A549 (cell line): ENCODE data around the gene ANKRD24. TPM values are rescaled to one million over a fixed set of nuclear protein-coding genes. Genes with fewer than 3 reads are reported as not detected.
"Not testable (repeated sequence)": the region's sequence is repeated elsewhere in the genome, so short reads cannot be mapped to it uniquely, and the experiment has no call there.

Experiments
- ATAC-seq, 2 experiments: fragments of 200-7000 bp in 1 of 2; fragments of >200 bp in 1 of 2; cut with Nextera tagmentation in 1 of 2; cut with Tn5 transposase in 1 of 2; 3 replicates each; pipeline versions ENCODE4 v1.8.0 to v1.9.1; 2018 to 2020; ENCODE audit warnings: mild to moderate bottlenecking in 1 of 2, moderate library complexity in 1 of 2
- CTCF ChIA-PET: fragments of 300-600 bp; sonication (Branson Sonifier 250); formaldehyde crosslinking; extraction: SDS; loops from one replicate; lab custom pipeline; 2021; ENCODE audit warnings: antibody characterized with exemption, inconsistent platforms; lab: Yijun Ruan, JAX
- POLR2A ChIA-PET: fragments of 350-600 bp; formaldehyde crosslinking; extraction: SDS; loops from one replicate; lab custom pipeline; 2021; ENCODE audit warnings: antibody characterized with exemption, inconsistent platforms; lab: Yijun Ruan, JAX
- DNase-seq, 2 experiments: peaks; one replicate each; pipeline versions ENCODE4 v3.0.0 to v3.0.0-alpha.2; 2011 to 2016; ENCODE audit warnings: low read depth in 1 of 2, low spot score in 1 of 2
- FAIRE-seq: peaks from 2 replicates; lab custom pipeline; 2011; peaks lifted over from hg19 to GRCh38; lab: Jason Lieb, UNC
- H3K27ac ChIP-seq, 2 experiments: fragments of >200 bp; sonication (Bioruptor Twin); formaldehyde crosslinking; 3 replicates each; pipeline ENCODE4 v1.5.1; 2016 to 2017
- H3K4me1 ChIP-seq: fragments of >200 bp; sonication (Bioruptor Twin); formaldehyde crosslinking; 3 replicates; pipeline ENCODE4 v1.6.1; 2016
- H3K4me2 ChIP-seq: fragments of >200 bp; sonication (Bioruptor Twin); formaldehyde crosslinking; 3 replicates; pipeline ENCODE4 v1.6.1; 2016
- H3K4me3 ChIP-seq: fragments of >200 bp; sonication (Bioruptor Twin); formaldehyde crosslinking; 3 replicates; pipeline ENCODE4 v1.5.1; 2016
- H3K9me3 ChIP-seq: fragments of >200 bp; sonication (Bioruptor Twin); formaldehyde crosslinking; 3 replicates; pipeline ENCODE4 v1.6.1; 2016
- ESRRA ChIP-seq: fragments of 150-350 bp; IDR thresholded peaks from 2 replicates; pipeline ENCODE4 v1.6.1; 2014; ENCODE audit warnings: mild to moderate bottlenecking, low read length, borderline replicate concordance
- HMGXB4 ChIP-seq: fragments of 250-450 bp; sonication (Bioruptor Pico); IDR thresholded peaks from 2 replicates; pipeline ENCODE4 v1.5.0; 2021; ENCODE audit warnings: mild to moderate bottlenecking, moderate library complexity, borderline replicate concordance
- HOXB5 ChIP-seq: fragments of 250-450 bp; sonication (Bioruptor Pico); IDR thresholded peaks from 2 replicates; pipeline ENCODE4 v1.5.0; 2020; ENCODE audit warnings: mild to moderate bottlenecking, moderate library complexity
- NPAS2 ChIP-seq: fragments of 250-450 bp; sonication (Bioruptor Pico); IDR thresholded peaks from 2 replicates; pipeline ENCODE4 v1.8.0; 2022; ENCODE audit warnings: mild to moderate bottlenecking, moderate library complexity, borderline replicate concordance
- PBX3 ChIP-seq: IDR thresholded peaks from 2 replicates; pipeline ENCODE4 v1.6.1; 2012
- POLR2A ChIP-seq: IDR thresholded peaks from 2 replicates; pipeline ENCODE4 v1.6.1; 2012; ENCODE audit warnings: mild to moderate bottlenecking, low read length
- RCOR1 ChIP-seq: fragments of 150-350 bp; IDR thresholded peaks from 2 replicates; pipeline ENCODE4 v1.6.1; 2014; ENCODE audit warnings: antibody characterized with exemption, low read length, low read depth
- RFX5 ChIP-seq: fragments of 450-650 bp; IDR thresholded peaks from 2 replicates; pipeline ENCODE4 v1.7.1; 2014; ENCODE audit warnings: antibody characterized with exemption, mild to moderate bottlenecking, moderate library complexity
- SREBF2 ChIP-seq: fragments of 450-650 bp; IDR thresholded peaks from 2 replicates; pipeline ENCODE4 v1.6.1; 2014; ENCODE audit warnings: mild to moderate bottlenecking, moderate library complexity
- ZFP36 ChIP-seq: fragments of 450-650 bp; IDR thresholded peaks from 2 replicates; pipeline ENCODE4 v1.6.1; 2014; ENCODE audit warnings: borderline replicate concordance; ENCODE audit not compliant: partially characterized antibody
- WGBS: methylation state at CpG from one replicate; pipeline ENCODE4 v1.1.6; 2017; ENCODE audit errors: missing lambda C conversion rate; 5-methylcytosine and 5-hydroxymethylcytosine counted together
- polyA plus RNA-seq, 4 experiments: library from polyadenylated mRNA; depleted of rRNA in 3 of 4; stranded (reverse); fragments of >200 nt; fragmentation: RNase III in 1 of 4; extraction: RNeasy Plus Mini Kit Qiagen cat#74134 plus additional on column Dnase treatment in 1 of 4; gene quantifications; 2 replicates in 3 of 4; 3 replicates in 1 of 4; pipeline ENCODE4 v1.2.3, GENCODE V29; 2011 to 2017
- TF ChIP-seq, protein P1 (sequence below): fragments of 450-650 bp; IDR thresholded peaks from 2 replicates; pipeline ENCODE4 v1.6.1; 2014; ENCODE audit warnings: antibody characterized with exemption

ANKRD24 gene
- polyA plus RNA-seq, 2 of the 4 experiments (the other 2 are of a cell fraction) = 0.28 to 0.36 TPM

- TF ChIP-seq RCOR1 (no peak), SREBF2 (no peak)
Measured at GRCh38 chr19:4234862-4235201, 52.3 kb downstream of the ANKRD24 start (continued).

DNA sequence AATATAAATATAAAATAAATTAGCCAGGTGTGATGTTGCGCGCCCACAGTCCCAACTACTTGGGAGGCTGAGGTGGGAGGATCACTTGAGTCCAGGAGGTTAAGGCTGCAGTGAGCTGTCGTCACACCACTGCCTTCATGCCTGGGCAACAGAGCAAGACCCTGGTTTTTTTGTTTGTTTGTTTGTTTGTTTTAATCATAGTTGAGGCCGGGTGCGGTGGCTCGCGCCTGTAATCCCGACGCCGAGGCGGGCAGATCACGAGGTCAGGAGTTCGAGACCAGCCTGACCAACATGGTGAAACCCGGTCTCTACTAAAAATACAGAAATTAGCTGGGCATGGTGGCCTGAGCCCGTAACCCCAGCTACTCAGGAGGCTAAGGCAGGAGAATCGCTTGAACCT is 55.0 kb downstream of the ANKRD24 start:
- DNase-seq, H3K4me3 ChIP-seq, FAIRE-seq, H3K9me3 ChIP-seq, H3K4me1 ChIP-seq, CTCF ChIA-PET, H3K27ac ChIP-seq, H3K4me2 ChIP-seq, ATAC-seq: not testable (repeated sequence)
- WGBS = 85% methylated on average over 16 of the region's 16 CpGs
- POLR2A ChIA-PET = interaction anchor here (1.0 kb wide), 1 partner anchor 9 kb away, joined by 3 read pairs; the partner anchor contains the start of gene YJU2

DNA sequence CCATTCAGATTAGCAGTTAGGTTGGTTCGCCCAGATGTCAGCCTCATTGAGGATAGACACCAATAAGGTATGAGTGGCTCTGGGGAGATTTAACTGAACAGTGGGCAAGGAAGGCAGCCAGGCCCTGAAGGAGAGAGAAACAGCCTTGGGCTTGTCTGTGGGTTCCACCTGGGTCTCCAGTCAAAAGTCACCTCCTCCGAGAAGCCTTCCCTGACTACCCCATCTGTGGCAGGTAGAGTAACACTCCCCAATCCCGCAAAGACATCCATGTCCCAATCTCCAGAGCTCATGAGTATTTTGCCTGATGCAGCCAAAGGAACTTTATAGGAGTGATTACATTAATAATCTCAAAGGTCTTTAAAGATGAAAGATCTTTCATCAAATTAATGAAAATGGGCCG is 56.3 kb downstream of the ANKRD24 start:
- ChIA-PET POLR2A (no interaction called here), CTCF (no interaction called here)
- Histone ChIP-seq H3K9me3 (no peaks in the 10 kb centered on the region), H3K4me2 (no peak overlapping the region), H3K27ac (no peak overlapping the region), H3K4me1 (no peaks in the 10 kb centered on the region), H3K4me3 (no peak overlapping the region)
- no peak for FAIRE-seq
- 67% methylated on average over 4 of the region's 4 CpGs for WGBS
- TF ChIP-seq ZFP36 (peak; percentile 80), ESRRA (no peak)
- ATAC-seq = no peak
- DNase-seq = no peak

DNA sequence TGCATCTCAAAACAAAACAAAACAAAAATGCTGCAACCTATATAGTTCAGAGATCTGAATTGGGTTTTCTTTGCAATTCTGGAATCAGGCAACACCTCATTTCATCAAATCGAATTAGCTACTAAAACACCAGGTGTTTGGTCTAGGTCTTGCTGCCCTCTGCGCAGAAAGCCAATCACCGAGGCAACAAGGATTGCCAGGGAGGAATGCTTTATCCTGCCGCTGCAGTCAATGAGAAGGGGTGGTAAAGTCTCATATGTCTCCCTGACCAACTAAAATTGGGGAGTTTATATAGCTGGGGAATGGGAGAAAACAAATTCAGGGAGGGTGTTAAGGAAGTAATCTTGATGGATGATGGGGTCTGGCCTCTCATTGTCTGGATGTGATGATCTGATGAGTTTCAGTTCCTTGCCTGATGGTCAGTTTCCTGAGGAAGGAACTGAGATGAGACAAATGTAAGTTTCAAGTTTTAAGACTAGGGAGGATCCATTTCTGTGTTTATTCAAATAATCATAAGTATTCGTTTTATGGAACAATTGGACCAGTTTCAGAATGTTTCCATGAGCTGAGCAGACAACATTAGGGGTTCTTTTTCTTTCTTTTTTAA is 59.4 kb downstream of the ANKRD24 start:
- Histone ChIP-seq H3K4me3 (no peak overlapping the region), H3K4me1 (no peaks in the 10 kb centered on the region), H3K4me2 (no peak overlapping the region), H3K27ac (no peak overlapping the region), H3K9me3 (no peaks in the 10 kb centered on the region)
- ATAC-seq (no peak), DNase-seq (no peak), FAIRE-seq (no peak)
- 62% methylated on average over 5 of the region's 5 CpGs for WGBS
- TF ChIP-seq NPAS2 (CRISPR knock-in tag) (no peak), HOXB5 (CRISPR knock-in tag) (no peak), RFX5 (no peak), POLR2A (no peak), ESRRA (no peak), PBX3 (no peak), HMGXB4 (CRISPR knock-in tag) (no peak)
- TF ChIP-seq, protein P1, sequence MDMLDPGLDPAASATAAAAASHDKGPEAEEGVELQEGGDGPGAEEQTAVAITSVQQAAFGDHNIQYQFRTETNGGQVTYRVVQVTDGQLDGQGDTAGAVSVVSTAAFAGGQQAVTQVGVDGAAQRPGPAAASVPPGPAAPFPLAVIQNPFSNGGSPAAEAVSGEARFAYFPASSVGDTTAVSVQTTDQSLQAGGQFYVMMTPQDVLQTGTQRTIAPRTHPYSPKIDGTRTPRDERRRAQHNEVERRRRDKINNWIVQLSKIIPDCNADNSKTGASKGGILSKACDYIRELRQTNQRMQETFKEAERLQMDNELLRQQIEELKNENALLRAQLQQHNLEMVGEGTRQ = no peak
- POLR2A ChIA-PET = no interaction called here
- CTCF ChIA-PET = interaction anchor here (0.8 to 4.4 kb wide), 2 partner anchors 8 to 37 kb away, joined by 5 to 35 read pairs; no protein-coding TSS in a partner anchor

DNA sequence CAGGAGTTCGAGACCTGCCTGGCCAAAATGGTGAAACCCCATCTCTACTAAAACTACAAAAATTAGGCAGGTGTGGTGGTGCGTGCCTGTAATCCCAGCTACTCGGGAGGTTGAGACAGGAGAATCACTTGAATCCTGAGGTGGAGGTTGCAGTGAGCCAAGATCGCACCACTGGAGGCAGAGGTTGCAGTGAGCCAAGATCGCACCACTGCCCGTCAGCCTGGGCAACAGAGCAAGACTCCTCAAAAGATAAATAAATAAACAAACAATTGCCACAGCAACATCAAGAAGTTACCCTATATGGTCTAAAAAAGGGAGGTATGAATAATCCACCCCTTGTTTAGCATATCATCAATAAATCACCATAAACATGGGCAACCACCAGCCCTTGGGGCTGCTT is 63.4 kb downstream of the ANKRD24 start:
- H3K4me1 ChIP-seq, ATAC-seq, DNase-seq, H3K9me3 ChIP-seq, H3K4me3 ChIP-seq, FAIRE-seq, POLR2A ChIA-PET: not testable (repeated sequence)
- Histone ChIP-seq H3K27ac (peak overlapping the region; percentile 50 to 88; a peak in 4 of 6 replicates), H3K4me2 (peak overlapping the region; percentile 65; the same call in 1 of the 3 replicates)
- CTCF ChIA-PET = interaction anchor here (0.5 kb wide), 1 partner anchor 803 kb away, joined by 4 read pairs; no protein-coding TSS in a partner anchor
- 92% methylated on average over 5 of the region's 6 CpGs for WGBS
